Measurements from ENCODE around the gene KAZALD1. TPM values are rescaled to one million over a fixed set of nuclear protein-coding genes. Genes with fewer than 3 reads are reported as not detected.
"Not testable (repeated sequence)": the region's sequence is repeated elsewhere in the genome, so short reads cannot be mapped to it uniquely, and the experiment has no call there.

The KAZALD1 gene
- polyA plus RNA-seq, 5 donors, result 8.4 to 19.8 (median 12.8) TPM

DNA sequence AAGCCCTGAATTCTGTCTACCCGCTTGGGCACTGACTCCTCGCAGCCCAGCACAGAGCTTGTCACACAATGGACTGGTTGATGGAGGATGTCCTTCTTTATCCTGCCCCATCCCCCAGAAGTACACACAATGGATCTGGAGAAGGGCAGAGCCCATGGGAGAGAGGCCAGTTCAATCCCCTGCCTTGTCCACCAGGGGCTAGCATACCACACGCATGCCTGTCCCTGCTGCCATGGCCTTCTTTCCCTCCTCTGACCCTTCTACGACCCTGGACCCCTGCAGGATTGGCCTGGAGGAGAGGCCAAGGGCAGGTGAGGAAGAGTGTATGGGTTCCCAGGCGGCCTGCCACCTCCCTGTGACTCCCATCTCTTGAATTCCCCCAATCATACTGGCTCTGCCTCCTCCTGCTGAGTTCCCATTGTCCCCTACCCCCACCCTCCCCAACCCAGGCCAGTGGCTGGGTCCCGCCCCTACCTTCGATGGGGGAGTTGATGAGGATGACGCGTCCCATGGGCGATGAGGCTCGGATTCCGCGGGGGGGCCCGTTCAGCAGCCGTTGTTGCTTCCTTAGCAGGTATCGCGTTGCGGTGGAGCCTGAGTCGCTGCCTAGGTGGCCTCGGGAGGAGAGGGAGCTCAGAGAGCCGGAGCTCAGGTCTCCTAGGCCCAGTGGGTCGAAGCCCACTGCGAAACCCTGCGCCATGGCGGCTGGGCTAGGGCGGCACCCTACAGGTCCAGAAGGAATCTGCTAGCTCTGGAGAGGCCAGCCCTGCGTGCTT, 32.1 kb upstream of the KAZALD1 start:
- no peak for DNase-seq

DNA sequence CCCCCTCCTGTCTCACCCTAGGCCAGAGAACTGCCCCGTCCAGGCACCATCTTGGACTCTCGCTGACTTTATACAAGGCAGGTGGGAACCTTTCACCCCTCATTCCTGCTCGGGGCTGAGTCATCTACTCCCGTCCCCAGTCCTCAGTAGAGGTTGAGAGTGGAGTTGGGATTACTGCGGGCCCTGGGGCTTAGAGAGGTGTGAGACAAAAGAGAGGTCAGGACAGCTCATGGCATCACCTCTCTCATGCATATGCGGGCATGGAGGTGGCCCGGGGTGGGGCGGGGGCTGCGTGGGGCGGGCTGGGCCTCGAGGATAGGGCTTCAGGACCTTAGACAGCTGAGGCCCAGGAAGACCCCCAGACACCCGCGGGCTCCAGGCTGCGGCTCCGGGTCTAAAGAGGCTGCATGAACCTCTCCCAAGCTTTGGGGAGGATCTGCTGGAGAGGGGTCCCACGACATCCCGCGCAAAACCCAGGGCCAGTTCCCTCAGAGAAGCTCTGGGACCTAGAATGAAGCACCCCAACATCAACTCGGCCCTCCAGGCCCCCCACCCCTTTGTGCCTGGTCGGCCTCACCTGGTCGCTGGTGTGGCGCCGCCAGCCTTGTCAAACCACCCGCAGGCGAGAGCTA, 31.2 kb upstream of the KAZALD1 start:
- DNase-seq, result no peak

DNA sequence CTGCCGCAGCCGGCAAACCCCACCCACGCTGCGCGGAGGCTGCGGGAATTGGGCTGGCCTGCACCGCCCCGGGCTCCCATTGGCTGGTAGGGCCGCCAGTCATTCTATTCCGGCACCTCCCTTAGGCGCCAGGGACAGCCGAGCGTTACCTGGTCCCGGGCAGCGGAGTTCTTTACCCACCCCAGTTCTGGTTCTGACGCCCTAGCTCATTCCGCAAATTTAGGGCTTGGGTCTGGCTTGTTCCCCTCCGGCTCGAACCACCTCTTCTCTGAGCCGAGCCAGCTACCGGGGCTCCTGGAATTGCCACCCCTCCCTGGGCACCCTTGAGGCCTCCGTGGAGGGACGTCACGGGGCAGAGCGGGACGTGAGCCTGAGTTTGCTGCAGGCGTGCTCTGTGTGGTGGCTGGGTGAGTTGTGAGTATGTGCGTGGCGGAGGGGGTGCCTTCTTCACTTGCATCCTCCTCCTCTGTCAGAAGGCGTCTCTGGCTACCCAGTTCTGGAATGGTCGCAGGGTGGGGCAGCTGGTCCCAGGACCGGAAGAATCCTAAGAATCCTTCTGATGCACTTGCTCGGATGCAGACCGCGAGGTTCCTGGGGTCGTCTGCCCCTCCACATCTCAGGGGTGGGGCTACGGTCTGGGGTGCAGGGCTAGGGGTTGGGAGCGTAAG, 30.5 kb upstream of the KAZALD1 start, which contains the start of the genes PDZD7 and SFXN3:
Gene PDZD7, minus strand, starts transcription at position 2 of the 668 bp plus-strand sequence. CDS start 910 bp downstream, outside the sequence.
Gene SFXN3, plus strand, starts transcription at position 107 of the 668 bp plus-strand sequence. CDS start 3,461 bp downstream, outside the sequence.
- DNase-seq, result peak; percentile 83 to 85

DNA sequence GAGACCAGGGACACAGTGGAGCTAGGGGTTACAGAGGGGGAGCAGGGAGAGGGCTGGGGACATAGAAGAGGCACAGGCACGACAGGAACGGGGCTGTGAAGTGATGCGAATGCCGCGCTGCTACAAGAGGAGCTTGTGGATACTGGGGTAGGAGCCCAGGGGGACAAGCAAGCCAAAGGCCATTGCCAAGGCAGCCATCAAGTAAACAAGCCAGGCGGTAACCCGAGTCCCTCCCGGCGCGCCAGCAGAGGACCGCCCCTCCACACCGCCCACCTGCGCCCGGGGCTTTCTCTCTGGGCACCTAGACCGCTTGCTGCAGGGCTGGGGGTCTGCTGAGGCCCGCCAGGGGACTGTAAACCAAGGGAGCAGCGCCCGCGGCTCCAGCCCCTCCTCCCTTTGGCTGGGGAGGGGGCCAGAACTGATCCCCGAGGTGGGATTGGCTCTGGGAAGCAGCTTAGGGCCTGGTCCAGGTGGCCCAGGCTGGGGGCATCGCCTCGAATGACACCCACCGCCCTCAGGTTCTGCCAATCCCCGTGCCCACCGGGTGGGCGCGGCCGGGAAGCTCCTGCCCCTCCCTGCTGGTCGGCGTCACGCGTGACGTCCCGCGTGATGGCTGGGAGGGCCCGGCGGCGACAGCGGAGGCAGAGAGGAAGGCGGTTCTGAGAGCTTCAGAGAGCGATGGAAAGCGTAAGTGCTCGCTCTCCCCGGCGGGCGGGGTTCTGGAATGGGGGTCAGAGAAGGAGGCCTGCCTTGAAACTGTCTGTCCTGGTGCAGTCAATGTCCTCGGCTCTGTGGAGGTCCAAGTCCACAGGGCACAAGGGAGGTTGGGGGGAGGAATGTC, 29.8 kb upstream of the KAZALD1 start:
- DNase-seq, result peak; percentile 81

DNA sequence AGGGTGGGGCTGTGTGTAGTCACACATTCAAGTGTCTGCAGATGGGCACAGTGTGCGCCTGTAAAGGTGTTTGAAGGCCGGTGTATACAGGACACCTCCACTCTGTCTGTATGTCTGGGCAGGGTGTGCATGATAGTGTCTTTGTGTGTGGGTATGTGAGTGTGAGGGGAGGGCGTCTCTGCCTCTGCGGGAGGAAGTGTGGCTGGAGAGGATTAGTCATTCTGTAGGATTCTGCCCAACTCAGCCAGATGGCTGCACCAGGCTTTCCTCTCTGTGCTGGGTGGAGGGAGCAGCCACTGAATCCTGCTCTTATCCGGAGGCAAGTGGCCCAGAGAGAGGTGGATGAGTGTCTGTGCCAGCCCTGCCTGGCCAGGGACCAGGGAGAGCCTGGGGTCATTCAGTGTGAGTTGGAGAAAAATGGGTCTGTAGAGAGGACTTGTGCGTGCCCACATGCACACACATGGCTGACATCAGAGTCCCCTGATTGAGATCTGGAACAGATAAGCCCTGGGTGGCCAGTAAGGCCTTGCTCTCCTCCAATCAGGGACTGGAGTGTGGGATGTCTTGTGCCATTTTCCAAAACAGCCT, 29.1 kb upstream of the KAZALD1 start:
- DNase-seq, result peak; percentile 52 to 56

DNA sequence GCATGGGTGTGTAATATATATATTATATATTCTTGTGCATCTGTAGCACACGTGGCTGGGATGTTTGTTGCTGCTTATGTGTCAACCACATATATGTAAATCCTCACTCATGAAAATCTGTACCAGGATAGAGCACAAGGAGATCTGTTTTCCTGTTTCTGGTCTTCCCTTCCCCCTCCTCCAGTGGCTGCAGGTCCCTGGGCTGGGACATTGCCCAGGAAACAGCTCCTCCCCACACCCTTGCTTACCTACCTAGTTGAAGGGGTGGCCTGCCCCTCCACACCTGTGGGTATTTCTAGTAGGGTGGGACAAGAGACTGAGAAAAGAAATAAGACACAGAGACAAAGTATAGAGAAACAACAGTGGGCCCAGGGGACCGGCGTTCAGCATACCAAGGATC, 28.5 kb upstream of the KAZALD1 start:
- no peak for DNase-seq

DNA sequence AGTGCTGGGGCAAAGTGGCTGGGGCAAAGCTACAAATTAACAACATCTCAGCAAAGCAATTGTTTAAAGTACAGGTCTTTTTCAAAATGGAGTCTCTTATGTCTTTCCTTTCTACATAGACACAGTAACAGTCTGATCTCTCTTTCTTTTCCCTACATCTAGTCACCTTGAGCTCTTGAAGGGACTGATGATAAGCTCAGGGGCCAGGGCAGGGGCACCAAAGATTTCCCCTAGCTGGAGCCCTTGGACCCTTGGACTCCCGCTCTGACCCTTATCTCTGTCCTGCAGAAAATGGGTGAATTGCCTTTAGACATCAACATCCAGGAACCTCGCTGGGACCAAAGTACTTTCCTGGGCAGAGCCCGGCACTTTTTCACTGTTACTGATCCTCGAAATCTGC, 27.4 kb upstream of the KAZALD1 start:
- DNase-seq, result not testable (repeated sequence)

DNA sequence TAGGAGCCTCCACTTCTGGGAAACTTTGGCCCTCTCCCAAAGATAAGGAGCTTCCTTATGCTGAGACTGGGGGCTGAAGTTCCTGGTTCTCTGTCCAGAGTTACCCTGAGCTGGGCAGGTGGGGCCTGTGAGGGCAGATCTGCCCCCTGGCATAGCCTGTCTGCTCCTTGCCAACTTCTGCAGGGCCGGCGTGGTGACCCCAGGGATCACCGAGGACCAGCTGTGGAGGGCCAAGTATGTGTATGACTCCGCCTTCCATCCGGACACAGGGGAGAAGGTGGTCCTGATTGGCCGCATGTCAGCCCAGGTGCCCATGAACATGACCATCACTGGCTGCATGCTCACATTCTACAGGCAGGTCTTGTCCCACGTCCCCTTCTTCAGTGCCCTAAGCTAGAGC, 26.5 kb upstream of the KAZALD1 start:
- DNase-seq, result no peak

DNA sequence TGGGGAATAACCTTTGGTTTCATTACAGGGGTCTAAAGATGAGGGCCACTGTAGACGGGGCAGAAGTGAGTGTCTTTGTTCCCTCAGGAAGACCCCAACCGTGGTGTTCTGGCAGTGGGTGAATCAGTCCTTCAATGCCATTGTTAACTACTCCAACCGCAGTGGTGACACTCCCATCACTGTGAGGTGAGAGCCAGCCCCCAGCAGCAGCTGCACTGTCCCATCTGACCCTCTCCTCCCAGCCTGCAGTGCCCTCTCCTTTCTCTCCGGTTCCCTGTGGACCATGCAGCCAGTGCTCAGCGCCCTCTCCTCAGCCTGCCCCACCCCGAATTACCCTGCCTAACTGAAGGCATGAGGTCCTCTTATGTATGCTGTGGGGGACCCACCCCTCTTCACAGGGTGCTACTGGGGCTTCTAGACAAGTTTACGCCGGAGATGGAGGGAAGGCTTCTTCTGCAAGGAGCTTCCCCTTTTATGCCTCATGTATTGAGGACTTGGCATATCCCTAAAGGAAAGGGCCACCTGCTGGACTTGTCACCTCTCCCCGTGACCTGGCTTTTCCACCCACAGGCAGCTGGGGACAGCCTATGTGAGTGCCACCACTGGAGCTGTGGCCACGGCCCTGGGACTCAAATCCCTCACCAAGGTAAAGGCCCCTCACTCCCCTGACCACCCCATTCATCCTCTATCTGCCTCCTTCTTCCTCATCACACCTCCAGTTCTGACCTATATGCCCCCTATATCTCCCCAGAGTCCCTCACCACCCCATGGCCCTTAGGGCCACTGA, 25.7 kb upstream of the KAZALD1 start:
- no peak for DNase-seq

DNA sequence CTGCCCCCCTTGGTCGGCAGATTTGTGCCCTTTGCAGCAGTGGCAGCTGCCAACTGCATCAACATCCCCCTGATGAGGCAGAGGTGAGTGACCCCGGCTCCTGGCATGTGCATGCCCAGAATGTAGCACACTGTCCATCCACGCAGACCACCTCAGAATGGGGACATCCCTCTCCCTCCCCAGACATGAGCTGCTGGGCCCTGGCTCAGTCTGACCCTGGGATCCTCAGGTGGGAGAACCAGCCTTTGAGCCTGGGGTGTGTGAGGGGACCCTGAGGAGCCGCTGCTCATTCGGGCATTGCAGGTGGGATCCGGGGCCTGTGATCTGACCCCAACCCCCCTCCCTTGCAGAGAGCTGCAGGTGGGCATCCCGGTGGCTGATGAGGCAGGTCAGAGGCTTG, 25.1 kb upstream of the KAZALD1 start:
- DNase-seq, result no peak

DNA sequence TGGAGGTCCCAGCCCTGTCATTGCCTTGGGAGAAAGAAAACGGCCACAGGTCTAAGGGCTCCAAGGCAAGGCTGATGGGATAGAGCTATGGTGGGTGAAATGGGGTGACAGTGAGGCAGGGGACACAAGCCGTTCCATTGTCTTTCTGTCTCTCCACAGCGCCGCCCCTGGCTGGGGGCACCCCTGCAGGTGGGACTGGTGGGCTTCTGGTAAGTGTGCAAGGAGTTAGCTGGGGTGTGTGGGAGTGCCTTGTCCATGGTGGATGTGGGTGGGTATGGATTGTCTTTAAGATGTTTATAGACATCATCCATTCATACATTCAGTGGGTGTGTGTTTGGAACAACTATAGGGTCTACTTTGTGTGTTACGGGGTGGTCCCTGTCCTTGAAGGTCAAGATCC, 23.3 kb upstream of the KAZALD1 start:
- no peak for DNase-seq

DNA sequence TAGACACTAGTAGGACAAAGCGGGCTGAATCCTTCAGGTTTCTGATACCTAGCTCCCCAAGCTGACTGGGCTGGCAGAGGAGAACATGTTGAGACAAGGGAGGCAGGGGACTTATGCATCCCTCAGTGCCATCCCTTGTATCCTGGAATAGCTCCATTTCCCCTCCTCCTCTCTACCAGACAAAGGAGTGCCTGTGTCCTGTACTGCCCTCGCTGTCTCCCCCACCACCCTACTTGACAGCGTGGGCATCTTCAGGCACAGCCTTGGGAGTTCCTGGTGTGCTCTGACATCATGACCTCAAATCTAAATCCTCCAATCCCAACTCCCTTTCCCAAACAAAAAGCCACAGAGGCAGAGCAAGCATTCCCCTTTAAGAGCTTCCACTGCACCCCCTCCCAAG, 21.7 kb upstream of the KAZALD1 start:
- no peak for DNase-seq

DNA sequence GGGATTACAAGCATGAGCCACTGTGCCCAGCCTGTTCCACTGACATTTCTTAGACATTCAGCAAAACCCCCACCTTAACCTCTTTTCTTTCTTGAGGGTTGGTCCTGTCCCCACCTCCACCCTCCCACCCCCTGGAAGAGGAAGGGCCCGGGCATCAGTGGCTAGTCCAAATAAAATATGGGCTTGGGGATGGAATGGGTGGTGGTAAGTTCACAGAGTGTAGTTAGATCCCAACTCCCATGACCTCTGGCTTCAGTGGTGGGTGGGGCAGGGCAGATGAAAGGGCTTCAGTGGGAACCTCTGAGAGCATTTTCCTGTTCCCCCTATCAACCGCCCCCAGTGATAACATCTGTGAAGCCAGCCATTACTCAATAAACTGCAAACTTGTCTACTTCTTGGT, 20.9 kb upstream of the KAZALD1 start:
- no peak for DNase-seq

DNA sequence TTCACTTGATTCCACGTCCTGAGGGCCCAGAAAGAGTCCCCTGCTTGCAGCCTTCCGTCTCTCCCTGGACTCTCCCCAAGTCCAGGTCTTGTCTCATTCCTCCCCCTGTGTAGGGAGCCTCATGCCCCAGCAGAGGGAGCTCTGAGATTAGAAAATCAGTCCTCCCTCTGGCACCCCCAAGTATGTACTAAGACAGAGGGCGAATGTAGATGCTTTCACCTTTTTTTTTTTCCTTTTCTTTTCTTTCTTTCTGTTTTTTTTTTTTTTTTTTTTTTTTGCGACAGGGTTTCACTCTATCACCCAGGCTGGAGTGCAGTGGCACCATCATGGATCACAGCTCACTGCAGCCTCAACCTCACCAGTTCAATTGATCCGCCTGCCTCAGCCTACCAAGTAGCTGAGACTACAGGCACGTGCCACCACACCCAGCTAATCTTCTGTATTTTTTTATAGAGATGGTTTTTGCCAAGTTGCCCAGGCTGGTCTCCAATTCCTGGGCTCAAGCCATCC, 20.5 kb upstream of the KAZALD1 start:
- DNase-seq, result peak; percentile 71 to 83

DNA sequence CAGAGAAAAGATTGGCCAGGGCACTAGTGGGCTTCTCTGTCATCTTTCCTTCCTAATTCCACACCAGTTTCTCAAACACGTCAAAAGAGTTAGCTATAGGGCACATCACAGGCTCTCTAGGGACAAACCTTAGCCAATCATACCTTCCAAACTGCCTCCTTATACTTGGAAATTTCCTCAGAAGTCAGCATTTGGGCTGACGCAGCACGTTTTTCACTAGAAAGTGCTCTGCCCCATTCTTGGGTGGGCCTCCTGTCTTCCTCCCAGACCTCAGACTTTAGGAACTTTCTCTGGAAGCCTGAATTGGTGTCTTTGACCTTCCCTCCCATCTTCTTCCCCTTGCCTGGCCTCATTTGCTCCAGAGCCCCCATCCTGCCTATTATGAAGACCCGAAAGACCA, 19.7 kb upstream of the KAZALD1 start:
- DNase-seq, result no peak

DNA sequence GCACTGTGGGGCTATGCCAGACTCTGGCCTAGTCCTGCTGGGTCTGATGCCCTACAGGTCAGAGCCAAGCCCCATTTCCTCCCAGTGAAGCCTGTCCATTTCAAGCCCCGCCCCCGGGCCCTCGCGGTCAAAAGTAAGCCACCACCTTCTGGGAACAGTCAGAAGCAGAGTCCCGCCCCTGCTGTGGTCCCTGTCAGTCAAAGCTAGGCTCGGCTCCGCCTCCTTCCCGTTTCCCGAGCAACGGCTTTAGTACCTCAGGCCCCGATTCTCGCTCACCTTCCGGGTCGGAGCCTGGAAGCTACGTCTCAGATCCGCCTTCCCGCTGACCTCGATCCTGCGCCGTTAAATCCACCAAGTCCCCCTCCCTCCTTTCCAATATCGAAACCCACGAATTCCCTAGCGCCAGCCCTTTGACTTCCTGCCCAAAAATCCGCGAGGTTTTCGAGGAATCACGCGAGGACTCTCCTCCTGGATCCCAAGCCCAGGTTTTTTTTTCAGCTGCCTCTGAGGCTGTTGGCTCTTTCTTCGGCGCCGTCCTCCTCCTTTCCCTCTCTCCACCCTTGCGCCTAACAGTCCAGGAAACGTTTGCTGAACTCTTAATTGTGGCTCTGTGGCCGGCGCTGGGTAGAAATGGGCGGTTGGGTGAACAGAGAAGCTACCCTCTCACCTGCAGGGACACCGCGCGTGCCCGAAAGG, 19.0 kb upstream of the KAZALD1 start:
- DNase-seq, result peak; percentile 94

DNA sequence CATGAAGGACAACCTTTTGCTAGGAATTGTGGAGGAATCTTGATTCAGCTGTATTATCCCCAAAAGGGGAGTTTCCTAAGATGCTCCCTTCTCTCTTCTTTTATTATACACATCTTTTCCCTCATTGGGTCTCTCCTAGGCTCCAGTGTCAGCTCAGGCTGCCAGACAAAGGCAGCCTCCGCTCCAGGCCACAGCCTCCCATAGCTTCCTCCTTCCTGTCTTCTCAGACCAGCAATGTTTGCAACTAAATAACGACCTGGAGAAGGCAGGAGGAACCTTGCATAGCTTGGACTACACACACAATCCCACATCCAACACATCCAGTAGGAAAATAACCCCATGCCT, 18.5 kb upstream of the KAZALD1 start:
- DNase-seq, result no peak

DNA sequence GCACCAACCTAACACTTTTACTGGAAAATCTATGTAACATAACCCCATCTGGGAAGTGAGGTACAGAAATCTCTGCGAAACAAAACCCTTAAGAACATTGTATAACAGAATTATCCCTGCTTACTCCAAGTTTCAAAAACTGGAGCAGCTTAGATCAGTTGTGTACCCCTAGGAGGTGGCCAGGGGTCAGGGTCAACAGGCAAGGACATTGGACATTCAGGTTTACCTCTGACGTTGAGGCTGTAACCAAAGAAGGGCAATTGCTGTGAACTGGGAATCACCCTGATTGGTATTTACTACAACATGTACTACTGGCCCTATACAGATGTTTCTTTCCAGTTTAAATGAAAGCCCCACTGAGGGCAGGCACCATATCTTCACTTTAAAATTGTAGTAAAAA, 17.7 kb upstream of the KAZALD1 start:
- no peak for DNase-seq

DNA sequence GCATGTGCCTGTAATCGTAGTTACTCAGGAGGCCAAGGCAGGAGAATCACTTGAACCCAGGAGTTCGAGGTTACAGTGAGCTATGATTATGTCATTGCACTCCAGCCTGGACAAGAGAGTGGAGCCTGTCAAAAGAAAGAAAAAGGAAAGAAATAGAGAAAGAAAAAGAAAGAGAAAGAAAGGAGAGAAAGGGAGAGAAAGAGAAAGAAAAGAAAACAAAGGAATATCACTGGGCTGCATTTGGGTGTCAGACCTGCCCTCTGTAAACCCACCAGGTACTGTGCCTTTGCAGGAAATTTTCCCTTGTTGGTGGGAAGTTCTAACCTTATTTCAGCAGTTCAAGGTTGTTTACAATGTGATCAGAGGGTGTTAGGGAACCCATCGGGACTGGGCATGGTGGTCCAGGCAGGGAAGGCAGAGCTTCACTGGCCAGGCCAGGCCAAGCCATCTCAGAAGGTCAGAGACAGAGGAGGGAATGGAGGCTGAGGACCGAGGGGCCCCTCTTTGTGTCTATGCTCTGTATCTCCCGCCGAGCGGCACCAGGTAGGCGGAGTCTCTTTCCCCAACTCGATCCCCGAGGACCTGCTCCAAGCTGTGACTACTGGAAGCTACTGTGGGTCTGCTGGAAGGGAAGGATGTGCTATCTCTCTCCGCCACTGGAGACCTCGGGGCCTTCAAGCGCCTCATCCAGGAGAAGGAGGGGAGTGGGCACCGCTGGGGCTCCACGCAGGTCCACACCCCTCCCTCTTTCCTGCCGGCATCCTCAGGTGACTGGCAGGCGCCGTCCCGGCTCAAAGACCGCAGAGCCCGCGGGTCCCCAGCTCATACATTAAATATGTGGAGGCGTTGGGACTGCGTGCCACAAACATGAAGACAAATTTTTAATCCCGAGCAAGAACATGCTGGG, 15.2 kb upstream of the KAZALD1 start:
- DNase-seq, result no peak

Data from right lung (tissue), 5 donors.